GM18519 (cell line): ENCODE measurements around the gene CEP170.

ENCODE experiments used
- ATAC-seq: cut with Tn5 transposase; IDR thresholded peaks from one replicate; pipeline ENCODE4 v1.9.1; 2021; ENCODE audit warnings: mild to moderate bottlenecking, moderate library complexity; ENCODE audit not compliant: unreplicated experiment, low FRiP score

The CEP170 gene

GRCh38 chr1:243254927-243255790 lies at the start of gene CEP170:
CEP170 (minus strand) TSS chr1:243255281; CDS start chr1:243225280, 30,001 bp downstream.
- peak; percentile 38 for ATAC-seq

GRCh38 chr1:243301059-243301458 lies 46.0 kb upstream of the CEP170 start:
- no peak for ATAC-seq

- ATAC-seq, result no peak
Observed at GRCh38 chr1:243299069-243299468, 44.0 kb upstream of the CEP170 start.

- ATAC-seq, result no peak
Observed at GRCh38 chr1:243294723-243295121, 39.6 kb upstream of the CEP170 start.

- no peak for ATAC-seq
Observed at GRCh38 chr1:243293941-243294722, 39.1 kb upstream of the CEP170 start.

- no peak for ATAC-seq
Observed at GRCh38 chr1:243292117-243292516, 37.0 kb upstream of the CEP170 start.

GRCh38 chr1:243291292-243291691 lies 36.2 kb upstream of the CEP170 start:
- no peak for ATAC-seq

GRCh38 chr1:243288062-243288461 lies 33.0 kb upstream of the CEP170 start:
- no peak for ATAC-seq

GRCh38 chr1:243287652-243288051 lies 32.6 kb upstream of the CEP170 start:
- ATAC-seq, result peak; percentile 94

GRCh38 chr1:243287123-243287460 lies 32.0 kb upstream of the CEP170 start:
- no peak for ATAC-seq

- no peak for ATAC-seq
Observed at GRCh38 chr1:243286409-243287122, 31.5 kb upstream of the CEP170 start.

GRCh38 chr1:243281672-243282071 lies 26.6 kb upstream of the CEP170 start:
- ATAC-seq, result no peak

- no peak for ATAC-seq
Observed at GRCh38 chr1:243280571-243281129, 25.6 kb upstream of the CEP170 start.

- no peak for ATAC-seq
Observed at GRCh38 chr1:243275316-243275715, 20.2 kb upstream of the CEP170 start.

- no peak for ATAC-seq
Observed at GRCh38 chr1:243273945-243274344, 18.9 kb upstream of the CEP170 start.

GRCh38 chr1:243273506-243273905 lies 18.4 kb upstream of the CEP170 start:
- ATAC-seq, result no peak

- no peak for ATAC-seq
Observed at GRCh38 chr1:243272401-243272800, 17.3 kb upstream of the CEP170 start.

GRCh38 chr1:243271996-243272395 lies 16.9 kb upstream of the CEP170 start:
- no peak for ATAC-seq

- no peak for ATAC-seq
Observed at GRCh38 chr1:243270097-243270864, 15.2 kb upstream of the CEP170 start.

- no peak for ATAC-seq
Observed at GRCh38 chr1:243269461-243269801, 14.3 kb upstream of the CEP170 start.
